ENCODE measurements around the gene DMKN.
A peak's percentile ranks its signal among the peaks of the same experiment; 100 is the strongest.

The DMKN gene

GRCh38 chr19:35460608-35461007 lies 52.8 kb downstream of the DMKN start:
- no peak for DNase-seq

GRCh38 chr19:35459414-35460082 lies 53.9 kb downstream of the DMKN start:
- no peak for DNase-seq

GRCh38 chr19:35458731-35459391 lies 54.6 kb downstream of the DMKN start:
- no peak for DNase-seq

GRCh38 chr19:35458192-35458591 lies 55.3 kb downstream of the DMKN start:
- no peak for DNase-seq

GRCh38 chr19:35457173-35457572 lies 56.3 kb downstream of the DMKN start:
- DNase-seq, result no peak

GRCh38 chr19:35455616-35456201 lies 57.7 kb downstream of the DMKN start:
- DNase-seq, result no peak

GRCh38 chr19:35454663-35455062 lies 58.8 kb downstream of the DMKN start:
- DNase-seq, result no peak

- DNase-seq, result peak; percentile 52
These were observed 61.9 kb downstream of the DMKN start for GRCh38 chr19:35451338-35452096.

GRCh38 chr19:35449359-35450043 lies 63.9 kb downstream of the DMKN start:
- no peak for DNase-seq

GRCh38 chr19:35447606-35448469 lies 65.6 kb downstream of the DMKN start, which contains the start of gene FFAR2:
Gene FFAR2 (plus strand): TSS chr19:35448257. CDS start chr19:35449715, 1,458 bp downstream.
- no peak for DNase-seq

Data from stimulated activated CD4-positive, alpha-beta T cell treated with anti-CD3 and anti-CD28 coated beads, Interleukin-15, amount 100 ng/mL, for 24 hours (primary cell).